ENCODE data around the gene VRK1. TPM values are rescaled to one million over a fixed set of nuclear protein-coding genes. Genes with fewer than 3 reads are reported as not detected.

VRK1 gene
- total and polyA plus RNA-seq, 10 of the 15 experiments (the other 5 are each of a cell fraction or from before 2014, with no cell fraction given) = 50.9 to 137 (median 84.7) TPM

- Histone ChIP-seq H3K9me3 (replicated peaks; ENCODE audit: control insufficient read depth, insufficient read depth, low read length) (no peaks in the 10 kb centered on the region), H3K79me2 (ENCODE audit: control insufficient read depth, insufficient read depth, low read length) (peaks cover 14% of the 10 kb centered on the region), H3K9ac (ENCODE audit: control insufficient read depth, insufficient read depth, low read length) (no peak overlapping the region), H3K27me3 (replicated peaks in 1 of 2; ENCODE audit: control insufficient read depth in 2 of 2, insufficient read depth in 2 of 2, low read length in 1 of 2) (no peaks in the 10 kb centered on the region), H3K36me3 (ENCODE audit: control insufficient read depth in 2 of 2, insufficient read depth in 2 of 2, low read length in 1 of 2) (no peaks in the 10 kb centered on the region), H2AFZ (ENCODE audit: control insufficient read depth, low read depth, low read length) (no peak overlapping the region), H3K4me2 (ENCODE audit: control insufficient read depth, insufficient read depth) (no peak overlapping the region), H3K27ac (ENCODE audit: control insufficient read depth, insufficient read depth) (no peak overlapping the region), H3K4me3 (no peak overlapping the region), H4K20me1 (ENCODE audit: control insufficient read depth, insufficient read depth) (no peaks in the 10 kb centered on the region), H3K4me1 (ENCODE audit: control insufficient read depth, insufficient read depth, low read length) (peaks cover under 1% of the 10 kb centered on the region)
- in situ Hi-C loops (cut with MboI) (no loop called here), intact Hi-C loops (cut with micrococcal nuclease; ENCODE audit: unreplicated experiment) (no loop called here)
- POLR2A ChIA-PET = no interaction called here
- DNase-seq (ENCODE audit: low read depth, low spot score) = no peak
- FAIRE-seq = no peak
- CTCF ChIA-PET = no interaction called here
- ATAC-seq = no peak
- RAD21 ChIA-PET (ENCODE audit: unreplicated experiment) = no interaction called here
- no TSS peak for BruUV-seq (replicated peaks)
- TF ChIP-seq JUND (IDR thresholded peaks at IDR 0.05; ENCODE audit: low read depth, low read length) = no peak
- no peak for TF ChIP-seq GABPA (IDR thresholded peaks at IDR 0.05; ENCODE audit: low read depth)
- TF ChIP-seq ZNF622 (IDR thresholded peaks at IDR 0.05) = no peak
- TF ChIP-seq CTCF (IDR thresholded peaks at IDR 0.05 in 2 of 3, conservative IDR thresholded peaks at IDR 0.05 in 1 of 3; ENCODE audit: control insufficient read depth in 2 of 3, extremely low read depth in 1 of 3, insufficient read depth in 1 of 3, low read depth in 3 of 3, low read length in 3 of 3) = no peak
- TF ChIP-seq CEBPZ (IDR thresholded peaks at IDR 0.05; ENCODE audit: low read depth, low read length) = no peak
- TF ChIP-seq NFYB (IDR thresholded peaks at IDR 0.05; ENCODE audit: insufficient read depth, low read depth, low read length) = no peak
- no peak for TF ChIP-seq KDM1A (IDR thresholded peaks at IDR 0.05; ENCODE audit: borderline replicate concordance)
- TF ChIP-seq ZNF207 (IDR thresholded peaks at IDR 0.05; ENCODE audit: borderline replicate concordance) = no peak
- TF ChIP-seq BMI1 (IDR thresholded peaks at IDR 0.05; ENCODE audit: borderline replicate concordance) = no peak
- TF ChIP-seq HCFC1 (IDR thresholded peaks at IDR 0.05; ENCODE audit: low read length) = no peak
- TF ChIP-seq ZZZ3 (IDR thresholded peaks at IDR 0.05; ENCODE audit: control insufficient read depth, insufficient read length, low read depth) = no peak
- TF ChIP-seq CBX5 (IDR thresholded peaks at IDR 0.05; ENCODE audit: low read depth) = no peak
- no peak for TF ChIP-seq BRCA1 (IDR thresholded peaks at IDR 0.05; ENCODE audit: low read depth, low read length)
- TF ChIP-seq NFIC (IDR thresholded peaks at IDR 0.05; ENCODE audit: low read depth, low read length) = no peak
- 41% methylated on average over 6 of the region's 6 CpGs for WGBS (ENCODE audit: insufficient coverage, insufficient replicate concordance, low lambda C conversion rate, missing lambda C conversion rate)
- SMC1A ChIA-PET (ENCODE audit: uncharacterized antibody, unreplicated experiment) = no interaction called here
These were observed 3.6 kb upstream of the VRK1 start for GRCh38 chr14:96793547-96793946.

Data from GM12878 (cell line).